Mesodermal cell (in vitro differentiated cells): Measurements from ENCODE around the gene SCNN1A.

Experiments used
- H3K27ac ChIP-seq: 2 replicates; pipeline ENCODE4 v1.7.0; 2013; ENCODE audit warnings: mild to moderate bottlenecking, low read depth, low read length, moderate library complexity; ENCODE audit not compliant: severe bottlenecking
- H3K36me3 ChIP-seq: 2 replicates; pipeline ENCODE4 v1.7.1; 2013; ENCODE audit warnings: mild to moderate bottlenecking, low read length, moderate library complexity; ENCODE audit not compliant: control insufficient read depth, insufficient read depth
- H3K4me1 ChIP-seq: one replicate; pipeline ENCODE4 v1.7.1; 2013; ENCODE audit warnings: mild to moderate bottlenecking, low read length; ENCODE audit not compliant: insufficient read depth, control insufficient read depth, poor library complexity, severe bottlenecking
- H3K4me3 ChIP-seq: 2 replicates; pipeline ENCODE4 v1.7.0; 2013; ENCODE audit warnings: low read length, control low read depth, mild to moderate bottlenecking; ENCODE audit not compliant: insufficient read depth, poor library complexity, severe bottlenecking; ENCODE audit errors: extremely low read depth
- H3K9me3 ChIP-seq: 2 replicates; pipeline ENCODE4 v1.7.1; 2013; ENCODE audit warnings: mild to moderate bottlenecking, low read length, moderate library complexity; ENCODE audit not compliant: control insufficient read depth
- WGBS, 2 experiments: methylation state at CpG; one replicate each; pipeline ENCODE4 v1.1.5; 2013; ENCODE audit warnings: missing lambda C conversion rate in 2 of 2; ENCODE audit not compliant: insufficient coverage in 2 of 2; 5-methylcytosine and 5-hydroxymethylcytosine counted together

Gene SCNN1A

GRCh38 chr12:6314776-6315175 is 60.6 kb downstream of the SCNN1A start:
- H3K4me3 ChIP-seq, result no peak overlapping the region
- no peaks in the 10 kb centered on the region for H3K9me3 ChIP-seq
- no peak overlapping the region for H3K27ac ChIP-seq
- peaks cover 25% of the 10 kb centered on the region for H3K4me1 ChIP-seq
- H3K36me3 ChIP-seq, result no peaks in the 10 kb centered on the region
- WGBS, 2 experiments, result 92 to 93% methylated on average over 9 of the region's 9 CpGs

GRCh38 chr12:6313326-6313940 is 61.9 kb downstream of the SCNN1A start:
- Histone ChIP-seq H3K4me3 (no peak overlapping the region), H3K27ac (no peak overlapping the region), H3K9me3 (no peaks in the 10 kb centered on the region), H3K4me1 (peaks cover 25% of the 10 kb centered on the region), H3K36me3 (no peaks in the 10 kb centered on the region)
- 94 to 98% methylated on average over 8 to 13 of the region's 14 CpGs for WGBS, 2 experiments

- H3K27ac ChIP-seq, result no peak overlapping the region
- 77 to 78% methylated on average over 11 of the region's 11 CpGs for WGBS, 2 experiments
- no peaks in the 10 kb centered on the region for H3K36me3 ChIP-seq
- peaks cover 25% of the 10 kb centered on the region for H3K4me1 ChIP-seq
- no peaks in the 10 kb centered on the region for H3K9me3 ChIP-seq
- no peak overlapping the region for H3K4me3 ChIP-seq
Observed at GRCh38 chr12:6312529-6313325, 62.6 kb downstream of the SCNN1A start.

GRCh38 chr12:6311822-6312528 is 63.4 kb downstream of the SCNN1A start:
- Histone ChIP-seq H3K4me1 (peaks cover 21% of the 10 kb centered on the region), H3K27ac (no peak overlapping the region), H3K9me3 (no peaks in the 10 kb centered on the region), H3K4me3 (no peak overlapping the region), H3K36me3 (no peaks in the 10 kb centered on the region)
- 88 to 89% methylated on average over 5 to 6 of the region's 8 CpGs for WGBS, 2 experiments

- Histone ChIP-seq H3K9me3 (no peaks in the 10 kb centered on the region), H3K4me1 (peaks cover 17% of the 10 kb centered on the region), H3K4me3 (peak overlapping the region; percentile 42), H3K36me3 (no peaks in the 10 kb centered on the region), H3K27ac (no peak overlapping the region)
- WGBS, 2 experiments, result 16 to 20% methylated on average over 16 to 26 of the region's 43 CpGs
Observed at GRCh38 chr12:6310771-6311610, 64.4 kb downstream of the SCNN1A start.

- Histone ChIP-seq H3K4me1 (peaks cover 5% of the 10 kb centered on the region), H3K36me3 (no peaks in the 10 kb centered on the region), H3K27ac (no peak overlapping the region), H3K4me3 (no peak overlapping the region), H3K9me3 (no peaks in the 10 kb centered on the region)
- WGBS, 2 experiments, result 63 to 85% methylated on average over 4 of the region's 5 CpGs
Observed at GRCh38 chr12:6307529-6307928, 67.8 kb downstream of the SCNN1A start.

GRCh38 chr12:6306599-6307220 is 68.7 kb downstream of the SCNN1A start:
- Histone ChIP-seq H3K9me3 (no peaks in the 10 kb centered on the region), H3K36me3 (no peaks in the 10 kb centered on the region), H3K4me3 (no peak overlapping the region), H3K27ac (no peak overlapping the region), H3K4me1 (peaks cover 3% of the 10 kb centered on the region)
- 91 to 92% methylated on average over 8 to 9 of the region's 11 CpGs for WGBS, 2 experiments

GRCh38 chr12:6306151-6306550 is 69.2 kb downstream of the SCNN1A start:
- no peaks in the 10 kb centered on the region for H3K36me3 ChIP-seq
- H3K4me3 ChIP-seq, result no peak overlapping the region
- no peaks in the 10 kb centered on the region for H3K9me3 ChIP-seq
- no peak overlapping the region for H3K27ac ChIP-seq
- 94 to 96% methylated on average over 5 of the region's 6 CpGs for WGBS, 2 experiments
- H3K4me1 ChIP-seq, result peaks cover 3% of the 10 kb centered on the region

- 85 to 100% methylated on average over 3 to 4 of the region's 5 CpGs for WGBS, 2 experiments
- no peak overlapping the region for H3K27ac ChIP-seq
- no peak overlapping the region for H3K4me3 ChIP-seq
- H3K9me3 ChIP-seq, result no peaks in the 10 kb centered on the region
- H3K4me1 ChIP-seq, result no peaks in the 10 kb centered on the region
- H3K36me3 ChIP-seq, result no peaks in the 10 kb centered on the region
Observed at GRCh38 chr12:6303071-6303470, 72.3 kb downstream of the SCNN1A start.

- H3K4me3 ChIP-seq, result no peak overlapping the region
- WGBS, 2 experiments, result 92 to 95% methylated on average over 3 of the region's 3 CpGs
- no peak overlapping the region for H3K27ac ChIP-seq
- no peaks in the 10 kb centered on the region for H3K9me3 ChIP-seq
- H3K36me3 ChIP-seq, result no peaks in the 10 kb centered on the region
- no peaks in the 10 kb centered on the region for H3K4me1 ChIP-seq
Observed at GRCh38 chr12:6302621-6303020, 72.7 kb downstream of the SCNN1A start.
